ENCODE measurements around the gene R3HDML. TPM values are rescaled to one million over a fixed set of nuclear protein-coding genes. Genes with fewer than 3 reads are reported as not detected.

The R3HDML gene
- total and polyA plus RNA-seq, 9 of the 15 experiments (the other 6 are each of a cell fraction or from before 2014, with no cell fraction given) = not detected

DNA sequence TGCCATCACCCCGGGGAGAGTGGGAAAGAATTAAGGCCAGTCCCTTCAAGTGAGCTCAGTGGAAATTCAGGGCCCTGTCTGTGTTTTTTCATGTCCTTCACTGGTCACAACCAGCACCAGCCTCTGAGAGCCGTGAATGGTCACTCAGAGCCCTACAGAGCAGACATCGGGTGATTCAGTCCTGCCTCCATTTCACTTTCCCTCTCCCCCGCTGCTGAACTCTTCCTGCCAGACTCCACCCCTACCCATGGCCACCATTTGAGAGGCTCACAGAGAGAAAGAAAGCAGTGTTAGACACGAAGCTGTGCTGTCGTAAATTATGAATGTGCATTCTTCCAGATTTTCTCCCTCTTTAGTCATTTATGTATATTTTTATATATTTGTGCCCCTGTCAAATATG, 5.4 kb downstream of the R3HDML start:
- H4K20me1 ChIP-seq (replicated peaks; ENCODE audit: control insufficient read depth, insufficient read depth, low read length) = no peaks in the 10 kb centered on the region
- no peak overlapping the region for H3K9ac ChIP-seq (ENCODE audit: insufficient read depth in 1 of 2, low read depth in 2 of 2, low read length in 2 of 2)
- POLR2A ChIA-PET = no interaction called here
- no peaks in the 10 kb centered on the region for H3K4me1 ChIP-seq (replicated peaks in 1 of 2; ENCODE audit: control insufficient read depth in 2 of 2, insufficient read depth in 2 of 2, low read length in 2 of 2)
- H3K4me3 ChIP-seq = no peak overlapping the region
- DNase-seq (ENCODE audit: extremely low read depth in 1 of 4, low spot score in 3 of 4) (peak in 1 of 4 experiments; percentile 11), ATAC-seq (no peak; the same call in 2 of the 3 replicates), FAIRE-seq (no peak)
- H3K27ac ChIP-seq (ENCODE audit: extremely low read depth, low read depth, low read length) = no peak overlapping the region
- no TSS peak for BruUV-seq (replicated peaks)
- in situ Hi-C loops (cut with MboI) (no loop called here), intact Hi-C loops (cut with micrococcal nuclease) (no loop called here)
- H3K4me2 ChIP-seq (ENCODE audit: insufficient read depth, low read length) = no peak overlapping the region
- H3K36me3 ChIP-seq (ENCODE audit: control insufficient read depth, insufficient read depth, low read length) = no peaks in the 10 kb centered on the region
- no peaks in the 10 kb centered on the region for H3K9me3 ChIP-seq (replicated peaks; ENCODE audit: control insufficient read depth, insufficient read depth, low read depth, low read length)
- peak in 1 of 3 experiments; percentile 51 for TF ChIP-seq YY1 (IDR thresholded peaks at IDR 0.05; ENCODE audit: borderline replicate concordance in 1 of 3, control insufficient read depth in 1 of 3, extremely low read depth in 1 of 3, insufficient read depth in 3 of 3, insufficient read length in 1 of 3, insufficient replicate concordance in 2 of 3, low read depth in 1 of 3, low read length in 2 of 3)
- no peak for TF ChIP-seq SRSF1 (IDR thresholded peaks at IDR 0.05; ENCODE audit: low read depth, low read length)
- TF ChIP-seq CBX8 (IDR thresholded peaks at IDR 0.05; ENCODE audit: borderline replicate concordance, extremely low read depth, low read depth, low read length, poor library complexity, severe bottlenecking) = no peak
- no peak for TF ChIP-seq SLC30A9 (CRISPR knock-in tag; IDR thresholded peaks at IDR 0.05)
- 2% methylated on average over 6 of the region's 6 CpGs for WGBS (ENCODE audit: insufficient coverage, low coverage, missing lambda C conversion rate)
- H3K27me3 ChIP-seq (ENCODE audit: control insufficient read depth in 2 of 2, insufficient read depth in 2 of 2, low read length in 2 of 2) = peaks cover 26 to 50% of the 10 kb centered on the region in 2 experiments
- CTCF ChIA-PET (ENCODE audit: low intra/inter-chr PET ratio) = no interaction called here
- peaks cover 2% of the 10 kb centered on the region for H3K9me1 ChIP-seq (ENCODE audit: control insufficient read depth, insufficient read depth, low read length)
- no peak overlapping the region for H2AFZ ChIP-seq (ENCODE audit: low read depth, low read length)
- H3K79me2 ChIP-seq (ENCODE audit: control insufficient read depth, insufficient read depth, low read length) = no peaks in the 10 kb centered on the region

All from K562 (cell line).